ENCODE data around the gene TLR10. TPM values are rescaled to one million over a fixed set of nuclear protein-coding genes. Genes with fewer than 3 reads are reported as not detected.
A peak's percentile ranks its signal among the peaks of the same experiment; 100 is the strongest.

The TLR10 gene
- total RNA-seq, 1 donor from 2014 or later = not detected

- Mint-ChIP-seq H3K27ac (ENCODE audit: unreplicated experiment) (no peak overlapping the region), H3K4me3 (no peak overlapping the region), H3K4me1 (no peaks in the 10 kb centered on the region), H3K27me3 (ENCODE audit: low read depth) (no peaks in the 10 kb centered on the region), H3K9me3 (peaks cover 11% of the 10 kb centered on the region), H3K36me3 (ENCODE audit: low read depth) (peaks cover 2% of the 10 kb centered on the region)
- DNase-seq (ENCODE audit: low read depth, low spot score) = no peak
- no peak for TF ChIP-seq CTCF (conservative IDR thresholded peaks at IDR 0.05)
Measured at GRCh38 chr4:38822748-38823303, 40.0 kb upstream of the TLR10 start.

GRCh38 chr4:38821739-38822138 is 38.9 kb upstream of the TLR10 start:
- H3K4me3 Mint-ChIP-seq = no peak overlapping the region
- no peaks in the 10 kb centered on the region for H3K4me1 Mint-ChIP-seq
- H3K27me3 Mint-ChIP-seq (ENCODE audit: low read depth) = no peaks in the 10 kb centered on the region
- no peak for TF ChIP-seq CTCF (conservative IDR thresholded peaks at IDR 0.05)
- H3K36me3 Mint-ChIP-seq (ENCODE audit: low read depth) = peaks cover 2% of the 10 kb centered on the region
- H3K27ac Mint-ChIP-seq (ENCODE audit: unreplicated experiment) = no peak overlapping the region
- DNase-seq (ENCODE audit: low read depth, low spot score) = no peak
- H3K9me3 Mint-ChIP-seq = peaks cover 8% of the 10 kb centered on the region

GRCh38 chr4:38820329-38821061 is 37.7 kb upstream of the TLR10 start:
- H3K27ac Mint-ChIP-seq (ENCODE audit: unreplicated experiment) = no peak overlapping the region
- H3K4me3 Mint-ChIP-seq = no peak overlapping the region
- TF ChIP-seq CTCF (conservative IDR thresholded peaks at IDR 0.05) = no peak
- H3K9me3 Mint-ChIP-seq = peaks cover 8% of the 10 kb centered on the region
- no peak for DNase-seq (ENCODE audit: low read depth, low spot score)
- peaks cover 11% of the 10 kb centered on the region for H3K4me1 Mint-ChIP-seq
- peaks cover 2% of the 10 kb centered on the region for H3K36me3 Mint-ChIP-seq (ENCODE audit: low read depth)
- H3K27me3 Mint-ChIP-seq (ENCODE audit: low read depth) = no peaks in the 10 kb centered on the region

- Mint-ChIP-seq H3K4me3 (no peak overlapping the region), H3K27ac (ENCODE audit: unreplicated experiment) (peak overlapping the region; percentile 2), H3K9me3 (peaks cover 9% of the 10 kb centered on the region), H3K4me1 (peaks cover 11% of the 10 kb centered on the region), H3K27me3 (ENCODE audit: low read depth) (no peaks in the 10 kb centered on the region), H3K36me3 (ENCODE audit: low read depth) (peaks cover 2% of the 10 kb centered on the region)
- DNase-seq (ENCODE audit: low read depth, low spot score) = no peak
- no peak for TF ChIP-seq CTCF (conservative IDR thresholded peaks at IDR 0.05)
Measured at GRCh38 chr4:38819569-38819968, 36.8 kb upstream of the TLR10 start.

- DNase-seq (ENCODE audit: low read depth, low spot score) = no peak
- no peak for TF ChIP-seq CTCF (conservative IDR thresholded peaks at IDR 0.05)
- Mint-ChIP-seq H3K4me3 (no peak overlapping the region), H3K36me3 (ENCODE audit: low read depth) (peaks cover 2% of the 10 kb centered on the region), H3K27ac (ENCODE audit: unreplicated experiment) (no peak overlapping the region), H3K4me1 (peaks cover 11% of the 10 kb centered on the region), H3K27me3 (ENCODE audit: low read depth) (no peaks in the 10 kb centered on the region), H3K9me3 (peaks cover 11% of the 10 kb centered on the region)
Measured at GRCh38 chr4:38818441-38818976, 35.7 kb upstream of the TLR10 start.
